ENCODE measurements around the gene TWNK. TPM values are rescaled to one million over a fixed set of nuclear protein-coding genes. Genes with fewer than 3 reads are reported as not detected.

Gene TWNK
- total RNA-seq, 1 donor = 3.3 TPM

GRCh38 chr10:100980711-100981110 is 6.6 kb upstream of the TWNK start:
- no peaks in the 10 kb centered on the region for H3K9me3 ChIP-seq (ENCODE audit: low read depth, low read length)
- DNase-seq (ENCODE audit: insufficient read length, low spot score, missing footprints) = no peak
- no peaks in the 10 kb centered on the region for H3K79me2 ChIP-seq (ENCODE audit: insufficient read depth, low read length)
- no peak overlapping the region for H3K4me2 ChIP-seq (ENCODE audit: insufficient read depth, low read length)
- peaks cover 19% of the 10 kb centered on the region for H3K36me3 ChIP-seq (ENCODE audit: insufficient read depth, low read length)
- H3K4me1 ChIP-seq (ENCODE audit: insufficient read depth, low read length) = no peaks in the 10 kb centered on the region
- H3K4me3 ChIP-seq (ENCODE audit: insufficient read depth, low read length) = no peak overlapping the region
- no peaks in the 10 kb centered on the region for H4K20me1 ChIP-seq (ENCODE audit: insufficient read depth, low read length)
- TF ChIP-seq CTCF (IDR thresholded peaks at IDR 0.05; ENCODE audit: extremely low read depth, low read depth, low read length) = no peak
- H3K27ac ChIP-seq (ENCODE audit: low read depth, low read length) = no peak overlapping the region
- no peak overlapping the region for H2AFZ ChIP-seq (ENCODE audit: low read length)
- H3K27me3 ChIP-seq (ENCODE audit: insufficient read depth, low read length) = no peaks in the 10 kb centered on the region

- Histone ChIP-seq H3K4me1 (ENCODE audit: insufficient read depth, low read length) (peaks cover 4% of the 10 kb centered on the region), H3K27me3 (ENCODE audit: insufficient read depth, low read length) (no peaks in the 10 kb centered on the region), H3K79me2 (ENCODE audit: insufficient read depth, low read length) (peaks cover 5% of the 10 kb centered on the region), H3K27ac (ENCODE audit: low read depth, low read length) (no peak overlapping the region), H4K20me1 (ENCODE audit: insufficient read depth, low read length) (no peaks in the 10 kb centered on the region), H3K4me3 (ENCODE audit: insufficient read depth, low read length) (no peak overlapping the region), H3K4me2 (ENCODE audit: insufficient read depth, low read length) (no peak overlapping the region), H3K36me3 (ENCODE audit: insufficient read depth, low read length) (peaks cover 19% of the 10 kb centered on the region), H2AFZ (ENCODE audit: low read length) (no peak overlapping the region), H3K9me3 (ENCODE audit: low read depth, low read length) (no peaks in the 10 kb centered on the region)
- no peak for TF ChIP-seq CTCF (IDR thresholded peaks at IDR 0.05; ENCODE audit: extremely low read depth, low read depth, low read length)
- no peak for DNase-seq (ENCODE audit: insufficient read length, low spot score, missing footprints)
Observed at GRCh38 chr10:100981178-100981772, 6.1 kb upstream of the TWNK start.

GRCh38 chr10:100982916-100983830 is 4.2 kb upstream of the TWNK start:
- no peak for DNase-seq (ENCODE audit: insufficient read length, low spot score, missing footprints)
- peaks cover 19% of the 10 kb centered on the region for H3K36me3 ChIP-seq (ENCODE audit: insufficient read depth, low read length)

More at GRCh38 chr10:100982916-100983830, 4.2 kb upstream of the TWNK start:
- Histone ChIP-seq H3K27ac (ENCODE audit: low read depth, low read length) (no peak overlapping the region), H4K20me1 (ENCODE audit: insufficient read depth, low read length) (no peaks in the 10 kb centered on the region), H3K4me3 (ENCODE audit: insufficient read depth, low read length) (no peak overlapping the region), H3K79me2 (ENCODE audit: insufficient read depth, low read length) (peaks cover 24% of the 10 kb centered on the region), H3K27me3 (ENCODE audit: insufficient read depth, low read length) (no peaks in the 10 kb centered on the region), H2AFZ (ENCODE audit: low read length) (no peak overlapping the region), H3K9me3 (ENCODE audit: low read depth, low read length) (no peaks in the 10 kb centered on the region), H3K4me2 (ENCODE audit: insufficient read depth, low read length) (no peak overlapping the region), H3K4me1 (ENCODE audit: insufficient read depth, low read length) (peaks cover 16% of the 10 kb centered on the region)
- no peak for TF ChIP-seq CTCF (IDR thresholded peaks at IDR 0.05; ENCODE audit: extremely low read depth, low read depth, low read length)

Data from osteoblast (primary cell).